ENCODE results near the gene ATP2C1. TPM values are rescaled to one million over a fixed set of nuclear protein-coding genes. Genes with fewer than 3 reads are reported as not detected.

The ATP2C1 gene
- total RNA-seq, 2 experiments from 2014 or later, result 40.9 to 44.0 TPM

DNA sequence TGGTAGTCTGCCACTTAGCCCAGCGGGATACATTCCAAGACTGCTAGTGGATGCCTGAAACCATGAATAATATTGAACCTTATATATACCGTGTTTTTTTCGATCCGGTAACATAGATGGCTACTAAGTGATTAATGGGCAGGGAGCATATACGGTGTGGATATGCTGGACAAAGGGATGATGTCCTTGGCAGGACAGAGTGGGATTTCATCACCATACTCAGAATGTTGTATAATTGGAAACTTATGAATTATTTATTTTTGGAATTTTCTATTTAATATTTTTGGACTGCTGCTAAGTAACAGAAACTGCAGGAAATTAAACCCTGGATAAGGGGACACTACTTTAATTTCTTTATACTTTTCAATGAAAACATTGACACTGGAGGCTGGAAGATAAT is 79.5 kb downstream of the ATP2C1 start:
- Mint-ChIP-seq H3K36me3 (ENCODE audit: low read depth) (peaks cover 92% of the 10 kb centered on the region), H3K27ac (no peak overlapping the region), H3K9me3 (no peaks in the 10 kb centered on the region), H3K4me1 (ENCODE audit: low read depth) (no peaks in the 10 kb centered on the region), H3K4me3 (no peak overlapping the region), H3K27me3 (no peaks in the 10 kb centered on the region)
- intact Hi-C loops (cut with DNase I, micrococcal nuclease), result no loop called here
- Histone ChIP-seq H3K27ac (ENCODE audit: low read depth in 1 of 2, low read length in 2 of 2) (no peak overlapping the region), H3K4me1 (ENCODE audit: insufficient read depth, low read length) (no peaks in the 10 kb centered on the region), H3K36me3 (ENCODE audit: insufficient read depth, low read length) (peaks cover 60% of the 10 kb centered on the region), H3K27me3 (ENCODE audit: control insufficient read depth in 1 of 2, insufficient read depth in 2 of 2, low read length in 2 of 2) (no peaks in the 10 kb centered on the region), H3K4me3 (ENCODE audit: low read length) (no peak overlapping the region), H3K9me3 (ENCODE audit: control insufficient read depth in 1 of 2, insufficient read depth in 1 of 2, low read length in 2 of 2) (no peaks in the 10 kb centered on the region)
- no peak for ATAC-seq (ENCODE audit: poor library complexity)
- DNase-seq, result no peak
- ChIA-PET CTCF (no interaction called here), POLR2A (no interaction called here)
- TF ChIP-seq, protein P1, sequence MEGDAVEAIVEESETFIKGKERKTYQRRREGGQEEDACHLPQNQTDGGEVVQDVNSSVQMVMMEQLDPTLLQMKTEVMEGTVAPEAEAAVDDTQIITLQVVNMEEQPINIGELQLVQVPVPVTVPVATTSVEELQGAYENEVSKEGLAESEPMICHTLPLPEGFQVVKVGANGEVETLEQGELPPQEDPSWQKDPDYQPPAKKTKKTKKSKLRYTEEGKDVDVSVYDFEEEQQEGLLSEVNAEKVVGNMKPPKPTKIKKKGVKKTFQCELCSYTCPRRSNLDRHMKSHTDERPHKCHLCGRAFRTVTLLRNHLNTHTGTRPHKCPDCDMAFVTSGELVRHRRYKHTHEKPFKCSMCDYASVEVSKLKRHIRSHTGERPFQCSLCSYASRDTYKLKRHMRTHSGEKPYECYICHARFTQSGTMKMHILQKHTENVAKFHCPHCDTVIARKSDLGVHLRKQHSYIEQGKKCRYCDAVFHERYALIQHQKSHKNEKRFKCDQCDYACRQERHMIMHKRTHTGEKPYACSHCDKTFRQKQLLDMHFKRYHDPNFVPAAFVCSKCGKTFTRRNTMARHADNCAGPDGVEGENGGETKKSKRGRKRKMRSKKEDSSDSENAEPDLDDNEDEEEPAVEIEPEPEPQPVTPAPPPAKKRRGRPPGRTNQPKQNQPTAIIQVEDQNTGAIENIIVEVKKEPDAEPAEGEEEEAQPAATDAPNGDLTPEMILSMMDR (IDR thresholded peaks at IDR 0.05), result no peak

GRCh38 chr3:130974201-130974600 is 80.3 kb downstream of the ATP2C1 start:
- intact Hi-C loops (cut with DNase I, micrococcal nuclease), result no loop called here
- ChIA-PET CTCF (no interaction called here), POLR2A (interaction anchor here (0.7 to 1.1 kb wide), 2 partner anchors 50 to 80 kb away, joined by 3 read pairs; partner anchors contain the start of gene ATP2C1)
- TF ChIP-seq, protein P1 (IDR thresholded peaks at IDR 0.05), result no peak
- ATAC-seq (ENCODE audit: poor library complexity), result no peak
- no peak overlapping the region for H3K27ac ChIP-seq (ENCODE audit: low read depth in 1 of 2, low read length in 2 of 2)
- no peaks in the 10 kb centered on the region for H3K27me3 ChIP-seq (ENCODE audit: control insufficient read depth in 1 of 2, insufficient read depth in 2 of 2, low read length in 2 of 2)
- Mint-ChIP-seq H3K4me3 (no peak overlapping the region), H3K9me3 (no peaks in the 10 kb centered on the region), H3K36me3 (ENCODE audit: low read depth) (peaks cover 90% of the 10 kb centered on the region), H3K27me3 (no peaks in the 10 kb centered on the region), H3K27ac (no peak overlapping the region), H3K4me1 (ENCODE audit: low read depth) (no peaks in the 10 kb centered on the region)
- H3K36me3 ChIP-seq (ENCODE audit: insufficient read depth, low read length), result peaks cover 60% of the 10 kb centered on the region
- DNase-seq, result no peak
- H3K4me3 ChIP-seq (ENCODE audit: low read length), result no peak overlapping the region
- no peaks in the 10 kb centered on the region for H3K9me3 ChIP-seq (ENCODE audit: control insufficient read depth in 1 of 2, insufficient read depth in 1 of 2, low read length in 2 of 2)
- H3K4me1 ChIP-seq (ENCODE audit: insufficient read depth, low read length), result no peaks in the 10 kb centered on the region

GRCh38 chr3:130975251-130975650 is 81.4 kb downstream of the ATP2C1 start:
- no peak overlapping the region for H3K27ac Mint-ChIP-seq
- H3K9me3 Mint-ChIP-seq, result no peaks in the 10 kb centered on the region
- no peak for ATAC-seq (ENCODE audit: poor library complexity)
- Histone ChIP-seq H3K4me3 (ENCODE audit: low read length) (no peak overlapping the region), H3K4me1 (ENCODE audit: insufficient read depth, low read length) (no peaks in the 10 kb centered on the region), H3K27ac (ENCODE audit: low read depth in 1 of 2, low read length in 2 of 2) (no peak overlapping the region), H3K9me3 (ENCODE audit: control insufficient read depth in 1 of 2, insufficient read depth in 1 of 2, low read length in 2 of 2) (no peaks in the 10 kb centered on the region), H3K36me3 (ENCODE audit: insufficient read depth, low read length) (peaks cover 59% of the 10 kb centered on the region), H3K27me3 (ENCODE audit: control insufficient read depth in 1 of 2, insufficient read depth in 2 of 2, low read length in 2 of 2) (no peaks in the 10 kb centered on the region)
- H3K4me3 Mint-ChIP-seq, result no peak overlapping the region
- intact Hi-C loops (cut with DNase I, micrococcal nuclease), result no loop called here
- ChIA-PET CTCF (no interaction called here), POLR2A (interaction anchor here (1.1 kb wide), 1 partner anchor 81 kb away, joined by 3 read pairs; the partner anchor contains the start of gene ATP2C1)
- no peaks in the 10 kb centered on the region for H3K4me1 Mint-ChIP-seq (ENCODE audit: low read depth)
- no peaks in the 10 kb centered on the region for H3K27me3 Mint-ChIP-seq
- DNase-seq, result no peak
- TF ChIP-seq, protein P1 (IDR thresholded peaks at IDR 0.05), result no peak
- peaks cover 93% of the 10 kb centered on the region for H3K36me3 Mint-ChIP-seq (ENCODE audit: low read depth)

All from CD4-positive, alpha-beta T cell (primary cell).